Smooth muscle cell of the brain vasculature (primary cell): ENCODE data around the gene GLOD4.
"Not testable (repeated sequence)": the region's sequence is repeated elsewhere in the genome, so short reads cannot be mapped to it uniquely, and the experiment has no call there.

Experiments
- DNase-seq: peaks from one replicate; pipeline ENCODE4 v3.0.0-alpha.2; 2012; ENCODE audit warnings: low read depth, low spot score

GLOD4 gene

DNA sequence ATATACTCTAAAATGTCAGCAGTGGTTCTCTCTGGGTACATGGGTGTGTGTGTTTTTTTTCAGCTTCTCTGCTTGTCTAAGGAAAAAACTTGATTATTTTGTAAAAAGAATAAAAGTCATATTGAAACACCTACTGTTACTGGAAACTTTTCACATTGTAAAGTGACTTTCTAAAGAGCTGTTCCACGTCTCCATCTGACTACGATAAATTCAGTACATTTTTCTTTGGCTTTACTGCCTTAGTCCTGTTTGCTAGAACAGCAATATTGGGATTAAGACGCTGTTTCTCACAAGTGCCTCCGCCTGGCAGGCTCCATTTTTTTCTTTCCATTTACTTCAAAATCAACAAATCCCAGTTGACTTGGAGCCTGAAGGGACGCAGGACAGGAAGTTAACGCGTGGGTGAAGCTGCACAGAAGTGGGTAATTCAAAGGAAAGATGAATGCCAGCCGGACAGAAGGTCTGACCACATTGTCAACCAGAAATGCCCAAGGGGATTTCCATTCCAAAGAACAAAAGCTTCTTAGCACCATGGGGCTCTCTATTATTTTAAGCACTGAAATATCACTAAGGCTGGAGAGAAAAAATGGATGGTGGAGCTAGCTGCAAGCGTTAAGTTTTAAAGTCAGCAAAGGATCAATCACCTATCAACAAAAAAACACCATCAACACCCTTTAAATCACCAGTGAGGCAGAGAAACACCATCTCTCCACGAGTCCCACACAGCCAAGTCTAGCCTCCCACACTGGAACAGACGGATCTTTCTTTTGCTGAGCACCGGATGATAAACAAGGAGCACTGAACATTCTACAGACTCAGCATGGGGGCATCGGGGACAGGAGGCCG is 8.4 kb downstream of the GLOD4 start:
- no peak for DNase-seq

DNA sequence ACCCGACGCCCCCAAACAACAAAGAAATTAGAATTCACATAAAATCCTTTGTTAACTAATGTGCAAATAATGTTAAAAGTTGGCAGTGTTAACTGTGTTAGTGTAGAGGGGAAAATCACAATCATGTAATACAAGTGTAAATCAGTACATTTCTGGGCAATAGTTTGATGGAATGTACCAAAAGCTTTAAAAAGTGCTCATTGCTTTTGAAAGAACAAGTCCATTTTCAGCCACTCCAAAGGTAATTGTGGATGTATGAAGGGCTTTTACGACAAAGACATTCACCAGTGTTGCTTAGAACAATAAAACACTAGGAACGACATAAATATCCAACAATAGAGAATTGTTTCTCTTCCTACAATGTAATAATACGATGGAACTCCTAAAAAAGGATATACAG is 9.1 kb downstream of the GLOD4 start:
- DNase-seq = no peak

DNA sequence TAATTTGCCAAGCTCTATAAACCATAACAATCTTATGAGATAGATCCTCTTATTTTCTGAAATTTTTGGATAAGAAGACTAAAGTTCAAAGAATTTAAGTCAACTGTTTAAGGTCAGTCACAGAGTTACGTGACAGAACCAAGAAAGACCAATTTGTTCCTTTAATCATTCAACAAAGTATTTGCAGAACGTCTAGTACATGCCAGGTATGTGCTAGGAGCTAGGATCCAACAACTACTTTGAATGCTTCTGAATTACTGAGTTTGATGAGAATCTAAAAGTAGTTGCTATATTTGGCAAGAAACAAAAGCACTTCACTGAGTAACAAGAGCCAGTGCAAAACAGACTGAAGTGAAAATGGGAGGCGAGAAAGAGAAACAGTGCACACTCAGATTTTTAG is 15.0 kb downstream of the GLOD4 start:
- no peak for DNase-seq

DNA sequence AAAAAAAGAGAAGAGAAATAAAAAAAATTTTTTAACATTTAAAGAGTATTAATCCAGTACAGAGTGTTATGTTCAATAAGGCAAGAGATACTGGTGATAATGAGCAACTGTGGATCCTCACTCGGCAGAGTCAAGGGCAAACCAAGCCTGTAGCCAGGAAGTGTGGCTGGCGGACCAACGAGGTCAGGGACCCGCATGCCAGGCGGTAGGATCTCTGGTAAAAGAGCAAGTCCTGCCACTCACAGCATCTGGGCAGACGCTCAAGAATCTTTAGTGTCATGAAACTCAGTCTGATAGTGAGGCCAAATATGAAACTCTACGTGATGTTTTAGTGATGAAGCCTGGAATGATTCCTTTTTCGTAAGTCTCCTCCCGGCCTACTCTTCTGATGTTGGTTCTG is 21.7 kb downstream of the GLOD4 start:
- DNase-seq = no peak

DNA sequence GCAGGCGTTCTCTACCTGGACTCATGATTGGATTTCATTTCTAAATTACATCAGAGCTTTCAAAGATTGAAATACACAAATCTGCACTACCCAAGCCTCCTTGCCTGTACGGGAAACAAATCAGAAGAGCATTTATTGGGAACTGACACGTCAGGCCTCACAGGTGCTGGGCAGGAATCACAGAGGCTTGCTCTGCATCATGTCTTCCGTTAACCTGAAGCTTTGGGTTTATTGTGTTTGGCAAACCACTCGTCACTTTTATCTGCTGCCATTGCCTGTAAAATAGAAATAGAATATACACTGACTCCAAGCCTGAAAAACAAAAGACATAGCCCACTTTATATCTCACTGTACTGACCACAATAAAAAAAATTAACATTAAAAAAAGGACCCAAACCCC is 22.1 kb downstream of the GLOD4 start:
- DNase-seq = no peak

DNA sequence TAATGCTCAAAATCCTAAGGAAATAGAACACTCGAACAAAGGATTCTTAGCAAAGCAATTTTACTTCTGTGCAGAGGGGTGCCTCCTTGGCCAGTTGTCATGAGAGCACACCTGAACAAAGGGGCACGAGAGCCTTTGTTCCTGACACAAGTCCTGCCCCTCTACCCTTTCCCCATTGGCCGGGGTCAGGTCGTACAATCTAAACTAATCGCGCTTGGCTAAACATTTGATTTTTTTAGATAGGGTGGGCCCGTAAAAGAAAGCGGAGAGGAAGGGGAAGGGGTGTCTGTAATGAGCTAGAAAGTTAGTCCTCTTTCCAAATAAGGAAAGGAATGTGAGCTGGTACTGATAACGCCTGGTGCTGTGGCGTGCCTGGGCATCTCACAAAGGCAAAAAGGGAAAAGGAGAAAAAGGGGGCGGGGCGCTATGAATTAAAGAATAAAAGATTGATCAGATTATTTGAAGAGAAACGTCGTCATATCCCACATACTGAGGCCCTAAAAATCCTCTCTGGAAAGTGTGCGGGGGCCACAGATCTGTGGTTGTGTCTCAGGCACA is 26.0 kb downstream of the GLOD4 start:
- DNase-seq = not testable (repeated sequence)

DNA sequence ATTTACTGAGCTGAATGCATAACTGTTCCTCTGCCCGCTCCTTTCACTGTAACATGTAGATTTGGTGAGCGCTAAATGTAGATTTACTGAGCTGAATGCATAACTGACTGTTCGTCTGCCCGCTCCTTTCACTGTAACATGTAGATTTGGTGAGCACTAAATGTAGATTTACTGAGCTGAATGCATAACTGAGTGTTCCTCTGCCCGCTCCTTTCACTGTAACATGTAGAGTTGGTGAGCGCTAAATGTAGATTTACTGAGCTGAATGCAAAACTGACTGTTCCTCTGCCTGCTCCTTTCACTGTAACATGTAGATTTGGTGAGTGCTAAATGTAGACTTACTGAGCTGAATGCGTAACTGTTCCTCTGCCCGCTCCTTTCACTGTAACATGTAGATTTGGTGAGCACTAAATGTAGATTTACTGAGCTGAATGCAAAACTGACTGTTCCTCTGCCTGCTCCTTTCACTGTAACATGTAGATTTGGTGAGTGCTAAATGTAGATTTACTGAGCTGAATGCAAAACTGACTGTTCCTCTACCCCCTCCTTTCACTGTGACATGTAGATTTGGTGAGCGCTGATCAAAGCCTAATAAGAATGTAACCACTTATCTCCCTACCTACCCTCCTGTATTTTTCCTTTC is 26.6 kb downstream of the GLOD4 start:
- not testable (repeated sequence) for DNase-seq

DNA sequence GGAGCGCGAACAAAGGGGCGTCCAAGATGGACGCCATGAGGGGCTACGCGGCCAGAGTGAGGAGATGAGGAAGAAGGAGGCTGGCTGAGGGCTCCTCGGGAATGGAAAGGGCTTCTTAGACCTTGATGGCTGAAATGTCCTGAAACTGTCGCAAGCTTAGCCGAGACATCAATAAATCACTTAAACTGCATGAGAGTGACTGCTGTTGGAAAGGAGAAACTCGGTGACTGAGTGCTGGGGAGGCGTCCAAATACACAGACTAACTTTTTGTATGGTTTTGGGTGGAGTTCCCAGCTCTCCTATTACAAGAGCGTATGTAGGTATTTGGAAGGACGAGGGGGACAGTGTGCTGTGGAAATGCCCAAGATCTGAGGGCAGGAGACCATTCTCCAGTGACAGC is 28.7 kb downstream of the GLOD4 start:
- DNase-seq = no peak

DNA sequence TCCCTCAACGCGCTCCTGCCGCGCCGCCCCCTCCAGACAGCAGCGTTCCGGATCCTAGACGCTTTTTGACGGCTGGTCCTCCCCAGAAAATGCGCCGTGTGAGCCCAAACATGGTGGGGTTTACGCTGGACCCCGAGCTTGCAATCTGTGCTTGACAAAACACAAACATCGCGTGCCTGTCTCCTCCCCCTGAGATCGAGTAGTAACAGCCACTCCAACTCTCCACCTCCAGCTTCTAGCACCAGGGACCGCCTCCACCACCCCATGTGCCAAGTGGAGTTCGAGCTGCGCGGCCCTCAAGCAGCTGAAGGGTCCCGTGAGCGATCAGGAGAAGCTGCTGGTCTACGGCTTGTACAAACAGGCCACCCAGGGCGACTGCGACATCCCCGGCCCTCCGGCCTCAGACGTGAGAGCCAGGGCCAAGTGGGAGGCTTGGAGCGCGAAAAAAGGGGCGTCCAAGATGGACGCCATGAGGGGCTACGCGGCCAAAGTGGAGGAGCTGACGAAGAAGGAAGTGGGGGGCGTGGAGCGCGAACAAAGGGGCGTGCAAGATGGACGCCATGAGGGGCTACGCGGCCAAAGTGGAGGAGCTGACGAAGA is 29.4 kb downstream of the GLOD4 start:
- no peak for DNase-seq

DNA sequence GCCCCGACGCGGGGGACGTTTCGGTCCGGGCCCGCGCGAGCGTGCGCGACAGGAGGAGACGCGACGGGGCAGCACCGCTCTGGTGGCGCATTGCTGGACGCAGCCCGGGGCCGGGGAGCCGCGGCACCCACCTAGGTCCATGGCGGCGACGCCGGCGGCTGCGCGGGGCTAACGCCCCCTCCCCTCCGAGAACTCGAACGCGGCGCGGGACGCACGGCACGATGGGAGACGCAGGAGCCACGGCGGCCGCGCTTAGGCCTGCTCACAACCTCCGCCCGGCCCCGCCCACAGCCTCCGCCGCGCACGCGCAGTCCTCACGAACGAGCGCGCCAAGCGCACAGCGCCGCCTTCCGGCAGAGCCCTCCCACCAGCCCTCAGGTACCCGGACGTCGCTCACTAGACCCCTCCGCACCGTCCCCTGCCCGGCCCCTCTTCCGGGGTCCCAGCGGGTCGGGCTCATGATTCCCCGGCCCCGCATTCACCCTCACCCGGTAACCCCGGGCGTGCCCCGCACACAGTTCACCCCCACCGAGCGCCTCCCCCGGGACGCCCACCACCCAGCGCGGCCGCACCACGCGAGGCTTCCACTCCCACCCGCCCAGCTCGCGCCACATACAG is 30.0 kb downstream of the GLOD4 start, which contains the start of gene GEMIN4:
Gene GEMIN4, minus strand, starts transcription at position 263 of the 618 bp plus-strand sequence. Its CDS starts 122 bp downstream, at position 141.
- DNase-seq = peak; percentile 67

DNA sequence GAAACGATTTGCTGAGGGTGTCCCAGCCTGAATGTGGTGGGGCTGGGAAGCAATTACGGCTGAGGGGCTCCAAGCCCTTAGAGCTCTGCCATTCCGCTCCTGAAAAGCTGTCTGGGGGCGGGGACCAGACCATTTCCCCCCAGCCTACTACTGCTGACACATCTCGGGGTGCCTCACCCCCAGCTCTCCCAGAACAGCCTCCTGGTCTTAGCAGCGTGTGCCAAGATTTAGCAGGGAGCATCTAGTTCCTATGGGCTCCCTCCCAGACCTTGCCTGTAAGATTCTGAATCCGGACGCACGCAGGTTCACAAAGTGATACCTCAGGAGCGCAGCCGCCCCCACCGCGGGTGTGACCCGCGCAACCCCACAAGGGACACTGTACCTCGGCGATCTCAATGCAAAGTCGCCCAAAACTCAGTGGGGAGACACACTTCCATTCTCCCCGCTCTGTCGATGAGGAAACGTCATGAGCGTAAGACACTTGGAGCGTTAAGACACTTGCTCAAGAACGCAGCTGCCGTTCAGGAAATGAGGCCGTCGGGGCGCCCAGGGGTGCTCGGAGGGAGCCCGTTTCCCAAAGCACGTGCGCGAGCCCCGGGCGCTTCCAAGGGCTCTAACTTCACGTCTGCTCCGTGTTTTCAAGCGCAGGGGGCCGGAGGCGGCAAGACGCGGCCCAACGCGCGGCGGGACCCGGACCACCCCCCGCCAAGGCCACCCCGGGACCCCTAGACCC is 30.6 kb downstream of the GLOD4 start:
- no peak for DNase-seq

DNA sequence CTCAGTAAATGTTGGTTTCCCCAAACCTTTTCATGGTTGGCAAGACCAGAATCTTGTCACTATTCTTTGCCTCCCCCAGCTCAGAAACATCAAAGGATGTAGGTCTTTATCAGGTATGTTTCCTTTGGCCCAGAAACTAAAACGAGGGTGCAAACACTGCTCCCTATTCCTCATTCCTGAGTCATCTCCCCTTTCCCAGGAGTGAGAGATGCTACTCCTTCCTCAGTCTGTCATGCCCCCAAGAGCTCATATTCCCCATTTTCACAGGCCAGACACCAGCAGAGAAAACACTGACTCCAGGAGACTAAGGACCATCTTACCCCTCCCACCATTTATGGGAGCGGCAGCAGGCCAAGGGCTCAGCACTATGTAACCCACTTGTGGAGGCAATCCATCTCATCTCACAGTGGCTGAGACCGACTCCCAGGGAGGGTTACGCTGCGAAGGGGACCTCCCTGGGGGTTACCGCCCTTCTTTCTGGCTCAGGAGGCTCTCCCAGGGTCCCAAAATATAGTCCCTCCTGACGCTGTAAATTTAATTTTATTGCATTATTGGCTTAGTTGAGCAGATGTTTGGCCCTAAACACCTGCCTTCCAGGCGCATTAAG is 31.5 kb downstream of the GLOD4 start:
- DNase-seq = no peak

DNA sequence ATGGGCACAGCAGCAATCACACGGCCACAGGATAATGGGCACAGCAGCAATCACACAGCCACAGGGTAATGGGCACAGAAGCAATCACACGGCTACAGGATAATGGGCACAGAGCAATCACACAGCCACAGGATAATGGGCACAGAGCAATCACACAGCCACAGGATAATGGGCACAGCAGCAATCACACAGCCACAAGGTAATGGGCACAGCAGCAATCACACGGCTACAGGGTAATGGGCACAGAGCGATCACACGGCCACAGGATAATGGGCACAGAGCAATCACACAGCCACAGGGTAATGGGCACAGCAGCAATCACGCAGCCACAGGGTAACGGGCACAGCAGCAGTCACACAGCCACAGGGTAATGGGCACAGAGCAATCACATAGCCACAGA is 32.7 kb downstream of the GLOD4 start:
- not testable (repeated sequence) for DNase-seq

DNA sequence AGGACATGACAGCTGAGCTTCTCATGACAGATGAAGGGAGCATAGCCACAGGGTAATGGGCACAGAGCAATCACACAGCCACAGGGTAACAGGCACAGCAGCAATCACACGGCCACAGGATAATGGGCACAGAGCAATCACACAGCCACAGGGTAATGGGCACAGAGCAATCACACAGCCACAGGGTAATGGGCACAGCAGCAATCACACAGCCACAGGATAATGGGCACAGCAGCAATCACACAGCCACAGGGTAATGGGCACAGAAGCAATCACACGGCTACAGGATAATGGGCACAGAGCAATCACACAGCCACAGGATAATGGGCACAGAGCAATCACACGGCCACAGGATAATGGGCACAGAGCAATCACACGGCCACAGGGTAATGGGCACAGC is 33.5 kb downstream of the GLOD4 start:
- not testable (repeated sequence) for DNase-seq

DNA sequence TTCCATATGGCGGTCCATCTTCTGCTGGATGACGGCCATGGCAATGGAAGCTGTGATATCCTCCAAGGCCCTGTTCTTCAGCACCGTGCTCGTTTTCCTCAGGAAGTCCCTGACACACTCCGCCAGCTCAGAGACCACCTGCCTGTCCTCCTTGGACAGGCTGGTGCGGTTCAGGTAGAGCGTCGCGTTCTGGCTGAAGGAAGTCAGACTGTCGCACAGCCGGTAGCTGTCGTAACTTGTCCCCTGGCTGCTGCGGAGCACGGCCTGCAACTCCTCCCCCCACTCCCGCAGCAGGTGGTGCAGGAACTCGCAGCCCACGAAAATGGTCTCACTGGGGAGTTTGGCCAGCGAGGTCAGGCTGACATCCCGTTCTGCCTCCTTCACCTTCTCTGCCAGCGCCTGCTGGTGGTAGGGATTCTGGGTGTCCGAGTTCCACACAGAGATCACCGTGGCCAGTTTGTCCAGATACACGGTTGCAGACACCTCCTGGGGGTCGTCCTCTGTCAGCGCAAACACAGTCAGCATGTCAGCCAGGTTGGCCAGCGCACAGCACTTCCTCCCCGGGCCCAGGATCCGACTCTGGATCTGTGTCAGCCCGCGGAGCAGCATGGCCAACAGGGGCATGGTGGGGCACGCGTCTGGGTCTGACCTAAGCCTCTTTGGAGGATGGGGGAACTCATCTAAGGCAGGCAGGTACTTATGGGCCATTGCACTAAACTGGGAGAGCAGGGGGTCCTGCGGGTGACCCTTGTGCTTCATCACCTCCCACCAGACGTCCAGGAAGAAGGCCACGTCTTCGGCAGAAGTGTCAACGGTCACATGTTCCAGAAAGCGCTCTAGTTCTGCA is 35.1 kb downstream of the GLOD4 start:
- DNase-seq = no peak

DNA sequence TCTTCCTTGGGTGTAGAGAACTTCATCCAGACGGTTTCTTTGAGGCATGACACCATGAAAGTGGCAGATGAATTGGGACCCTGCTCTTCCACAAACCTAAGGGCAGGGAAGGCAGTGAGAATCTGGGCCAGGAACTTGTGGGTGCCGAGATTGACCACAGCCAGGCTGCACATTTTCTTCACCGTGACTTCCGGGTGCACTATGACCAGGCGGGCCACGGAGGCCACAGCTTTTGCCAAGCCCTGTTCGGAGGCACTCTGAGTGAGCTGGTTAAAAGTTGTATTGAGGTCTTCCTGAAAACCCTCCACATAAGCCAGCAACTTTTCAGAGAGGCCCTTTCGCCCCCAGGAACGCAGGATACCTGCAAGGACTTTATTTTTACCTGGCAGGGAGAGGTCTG is 35.9 kb downstream of the GLOD4 start:
- no peak for DNase-seq

DNA sequence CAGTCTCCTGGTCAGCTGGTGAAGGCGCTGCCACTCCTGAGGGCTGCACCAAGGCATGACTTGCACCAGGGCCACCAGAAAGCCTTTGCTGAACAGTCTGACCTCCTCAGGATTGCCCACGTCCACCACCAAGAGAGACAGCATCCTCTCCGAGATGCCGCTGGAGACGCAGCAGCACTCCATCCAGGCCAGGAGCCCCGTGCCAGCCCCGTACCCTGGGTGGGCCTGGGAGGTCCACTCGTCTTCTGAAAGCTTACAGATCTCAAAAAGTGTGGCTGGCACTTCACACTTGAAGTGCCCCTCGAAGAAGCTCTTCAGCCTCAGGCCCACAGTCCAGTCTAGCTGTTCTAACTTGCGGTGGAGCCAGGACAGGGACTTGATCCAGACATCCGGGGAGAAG is 36.7 kb downstream of the GLOD4 start:
- no peak for DNase-seq

DNA sequence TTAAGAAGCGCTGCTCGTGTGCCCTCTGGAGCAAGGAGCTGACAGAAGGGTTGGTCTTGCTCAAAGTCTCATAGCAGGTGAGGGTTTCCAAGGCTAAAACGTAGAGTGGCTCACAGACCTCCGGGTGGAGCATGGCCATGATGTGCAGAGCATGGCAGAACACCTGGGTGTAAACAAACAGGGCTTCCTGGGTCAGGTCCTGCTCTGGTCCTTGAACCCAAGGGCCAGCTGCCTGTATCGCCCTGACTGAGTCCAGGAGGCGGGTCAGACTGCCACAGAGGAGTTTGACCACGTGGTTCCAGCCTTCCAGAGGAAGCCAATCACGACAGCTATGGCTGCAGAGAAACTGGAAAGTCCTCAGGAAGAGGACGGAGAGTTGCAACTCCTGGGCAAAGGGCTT is 37.1 kb downstream of the GLOD4 start:
- DNase-seq = no peak

DNA sequence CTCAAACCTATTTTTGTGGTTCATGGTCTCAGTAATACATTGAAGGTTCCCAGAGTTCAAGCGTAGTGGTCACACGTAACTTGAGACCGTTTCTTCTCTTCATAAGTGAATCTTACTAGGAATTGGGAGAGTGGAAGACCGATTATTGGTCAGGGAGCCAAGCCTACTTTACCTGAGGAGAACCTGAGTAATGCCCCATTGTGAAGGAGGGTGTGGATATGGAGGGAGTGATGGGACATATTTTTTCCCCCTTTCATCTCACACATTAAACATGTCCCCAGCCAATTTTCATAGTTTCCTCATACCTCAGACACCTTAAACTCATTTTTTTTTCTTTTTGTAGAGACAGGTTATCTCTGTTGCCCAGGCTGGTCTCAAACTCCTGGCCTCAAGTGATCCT is 38.9 kb downstream of the GLOD4 start:
- DNase-seq = no peak
